ENCODE data around the gene ZNF334. TPM values are rescaled to one million over a fixed set of nuclear protein-coding genes. Genes with fewer than 3 reads are reported as not detected.

The ZNF334 gene
- total RNA-seq, 1 experiment from 2014 or later, result 19.5 TPM

DNA sequence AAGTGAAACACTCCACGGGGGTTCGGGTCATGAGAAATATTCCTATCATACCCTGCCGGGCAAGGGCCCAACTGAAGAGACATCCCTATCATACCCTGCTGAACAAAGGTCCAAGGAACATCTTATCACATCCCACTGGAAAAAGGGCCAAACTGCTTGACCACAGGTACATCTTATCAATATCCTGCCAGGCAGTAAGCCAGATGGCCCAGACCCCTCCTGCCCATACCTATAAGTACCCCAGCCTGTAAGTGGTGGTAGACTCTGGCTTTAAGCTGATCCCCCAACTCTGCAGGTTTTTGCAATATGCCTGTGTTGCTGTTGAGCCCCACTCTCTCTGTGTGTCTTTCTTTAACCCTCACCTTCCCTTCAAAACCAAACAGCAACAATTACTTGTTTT, 51.6 kb downstream of the ZNF334 start:
- no peak overlapping the region for H3K23ac ChIP-seq (ENCODE audit: insufficient read length, low read depth, low read length)
- H3K27ac ChIP-seq (ENCODE audit: insufficient read length, low read depth, low read length), result no peak overlapping the region
- H3K4me1 Mint-ChIP-seq, result peaks cover 23 to 29% of the 10 kb centered on the region in 2 experiments
- no peak overlapping the region for H3K9ac ChIP-seq (ENCODE audit: extremely low read depth, insufficient read length, low read length)
- no peaks in the 10 kb centered on the region for H4K20me1 ChIP-seq (ENCODE audit: control insufficient read depth, insufficient read depth, insufficient read length)
- H3K23me2 ChIP-seq (ENCODE audit: insufficient read length, low read depth, low read length, poor library complexity, severe bottlenecking), result peaks cover 9% of the 10 kb centered on the region
- no peak overlapping the region for H3T11ph ChIP-seq (ENCODE audit: low read length)
- H3K79me2 ChIP-seq (ENCODE audit: insufficient read depth, low read length), result no peaks in the 10 kb centered on the region
- no peak overlapping the region for H4K91ac ChIP-seq (ENCODE audit: insufficient read length, low read depth, low read length)
- no peak overlapping the region for H3K18ac ChIP-seq (ENCODE audit: insufficient read length, low read depth, low read length)
- no peak overlapping the region for H4K5ac ChIP-seq (ENCODE audit: insufficient read length, low read depth, low read length)
- H3K36me3 Mint-ChIP-seq (ENCODE audit: insufficient read depth in 1 of 3, low read depth in 3 of 3), result peaks cover 10 to 13% (median 12%) of the 10 kb centered on the region in 3 experiments
- H2AK5ac ChIP-seq (ENCODE audit: insufficient read length, low read length), result no peak overlapping the region
- H3K4me1 ChIP-seq (ENCODE audit: insufficient read depth, low read length), result peaks cover 6% of the 10 kb centered on the region; the same call in 1 of the 2 replicates
- no peak overlapping the region for H2BK20ac ChIP-seq (ENCODE audit: low read depth, low read length, poor library complexity, severe bottlenecking)
- no peak overlapping the region for H2BK15ac ChIP-seq (ENCODE audit: low read depth, low read length)
- peaks cover 8% of the 10 kb centered on the region for H3K27me3 Mint-ChIP-seq (ENCODE audit: low read depth)
- H3K4me2 ChIP-seq (ENCODE audit: insufficient read depth, insufficient read length, low read length), result no peak overlapping the region
- no peak overlapping the region for H2AFZ ChIP-seq (ENCODE audit: low read length)
- no peak overlapping the region for H3K56ac ChIP-seq (ENCODE audit: insufficient read length, low read depth, low read length)
- H3K27ac Mint-ChIP-seq, result no peak overlapping the region; a peak in 1 of 7 replicates
- DNase-seq, result no peak
- TF ChIP-seq, protein P1, sequence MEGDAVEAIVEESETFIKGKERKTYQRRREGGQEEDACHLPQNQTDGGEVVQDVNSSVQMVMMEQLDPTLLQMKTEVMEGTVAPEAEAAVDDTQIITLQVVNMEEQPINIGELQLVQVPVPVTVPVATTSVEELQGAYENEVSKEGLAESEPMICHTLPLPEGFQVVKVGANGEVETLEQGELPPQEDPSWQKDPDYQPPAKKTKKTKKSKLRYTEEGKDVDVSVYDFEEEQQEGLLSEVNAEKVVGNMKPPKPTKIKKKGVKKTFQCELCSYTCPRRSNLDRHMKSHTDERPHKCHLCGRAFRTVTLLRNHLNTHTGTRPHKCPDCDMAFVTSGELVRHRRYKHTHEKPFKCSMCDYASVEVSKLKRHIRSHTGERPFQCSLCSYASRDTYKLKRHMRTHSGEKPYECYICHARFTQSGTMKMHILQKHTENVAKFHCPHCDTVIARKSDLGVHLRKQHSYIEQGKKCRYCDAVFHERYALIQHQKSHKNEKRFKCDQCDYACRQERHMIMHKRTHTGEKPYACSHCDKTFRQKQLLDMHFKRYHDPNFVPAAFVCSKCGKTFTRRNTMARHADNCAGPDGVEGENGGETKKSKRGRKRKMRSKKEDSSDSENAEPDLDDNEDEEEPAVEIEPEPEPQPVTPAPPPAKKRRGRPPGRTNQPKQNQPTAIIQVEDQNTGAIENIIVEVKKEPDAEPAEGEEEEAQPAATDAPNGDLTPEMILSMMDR (conservative IDR thresholded peaks at IDR 0.05), result no peak
- no peak overlapping the region for H3K4me3 Mint-ChIP-seq
- H2BK12ac ChIP-seq (ENCODE audit: insufficient read length, low read depth, low read length), result no peak overlapping the region
- H3K9me3 ChIP-seq (ENCODE audit: control insufficient read depth, low read depth, low read length), result peaks cover 1% of the 10 kb centered on the region
- H3K27me3 ChIP-seq (ENCODE audit: insufficient read depth, low read length), result no peaks in the 10 kb centered on the region
- no peak overlapping the region for H3K14ac ChIP-seq (ENCODE audit: insufficient read depth, low read length)
- no peaks in the 10 kb centered on the region for H3K79me1 ChIP-seq (ENCODE audit: insufficient read depth, low read depth, low read length, poor library complexity, severe bottlenecking)
- H2BK120ac ChIP-seq (ENCODE audit: low read depth, low read length, poor library complexity, severe bottlenecking), result no peak overlapping the region
- no peak overlapping the region for H3K4ac ChIP-seq (ENCODE audit: low read depth, low read length)
- peaks cover 15 to 16% of the 10 kb centered on the region in 2 experiments for H3K9me3 Mint-ChIP-seq
- no CpG with 5 or more reads among the region's 3 CpGs for WGBS (ENCODE audit: extremely low coverage, insufficient read length, low lambda C conversion rate)
- no peak overlapping the region for H2BK5ac ChIP-seq (ENCODE audit: insufficient read length, low read length)
- H4K8ac ChIP-seq (replicated peaks; ENCODE audit: insufficient read length, low read depth, low read length), result no peak overlapping the region

All from H9 (cell line).